H54 (cell line): ENCODE measurements around the gene WWOX.

Experiments
- DNase-seq: peaks from one replicate; pipeline ENCODE4 v3.0.0; 2011; ENCODE audit warnings: low spot score, mixed read lengths; ENCODE audit not compliant: insufficient read length
- FAIRE-seq: peaks from 3 replicates; lab custom pipeline; 2011; peaks lifted over from hg19 to GRCh38; lab: Jason Lieb, UNC
- POLR2A ChIP-seq: IDR thresholded peaks from 2 replicates; pipeline ENCODE4 v1.6.1; 2011; ENCODE audit warnings: low read depth, mild to moderate bottlenecking, low read length

WWOX gene

DNA sequence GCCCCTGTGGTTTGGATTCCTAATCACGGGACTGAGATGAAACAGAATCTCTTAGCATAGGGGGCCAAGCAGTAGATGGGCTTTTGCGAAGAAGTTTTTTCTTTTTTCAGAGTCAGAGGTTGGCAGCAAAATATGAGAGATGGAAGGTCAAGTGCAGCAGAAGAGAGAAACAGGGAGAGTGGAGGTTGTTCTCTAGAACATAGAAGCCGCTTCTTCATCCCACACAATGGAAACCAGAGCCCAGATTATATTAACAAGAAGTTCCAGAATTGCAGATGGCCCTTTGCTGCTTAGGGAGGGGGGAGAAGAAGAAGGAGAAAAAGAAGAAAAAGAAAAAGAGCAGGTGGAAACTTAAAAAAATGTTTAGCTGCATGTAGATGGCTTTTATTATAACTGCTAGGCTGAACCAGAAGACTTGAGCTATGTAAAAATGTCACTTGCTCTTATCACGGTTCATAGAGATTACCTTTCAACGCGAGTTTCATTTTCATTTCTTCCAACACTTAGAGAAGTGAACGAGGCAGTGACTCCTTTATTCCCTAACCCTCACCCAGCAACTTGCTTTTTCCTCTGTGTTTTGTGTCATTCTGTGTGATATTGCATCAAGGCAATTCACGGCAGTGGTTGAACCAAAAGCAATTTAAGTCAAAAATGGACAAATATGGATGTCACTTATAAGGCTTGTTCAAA, 737.5 kb downstream of the WWOX start:
- TF ChIP-seq POLR2A, result no peak
- DNase-seq (no peak), FAIRE-seq (no peak)

GRCh38 chr16:78837706-78838105, 738.3 kb downstream of the WWOX start:
- no peak for FAIRE-seq
- DNase-seq, result no peak

GRCh38 chr16:78838276-78838675, 738.8 kb downstream of the WWOX start:
- FAIRE-seq (no peak), DNase-seq (no peak)
- no peak for TF ChIP-seq POLR2A

More at GRCh38 chr16:78837706-78838105, 738.3 kb downstream of the WWOX start:
- no peak for TF ChIP-seq POLR2A

DNA sequence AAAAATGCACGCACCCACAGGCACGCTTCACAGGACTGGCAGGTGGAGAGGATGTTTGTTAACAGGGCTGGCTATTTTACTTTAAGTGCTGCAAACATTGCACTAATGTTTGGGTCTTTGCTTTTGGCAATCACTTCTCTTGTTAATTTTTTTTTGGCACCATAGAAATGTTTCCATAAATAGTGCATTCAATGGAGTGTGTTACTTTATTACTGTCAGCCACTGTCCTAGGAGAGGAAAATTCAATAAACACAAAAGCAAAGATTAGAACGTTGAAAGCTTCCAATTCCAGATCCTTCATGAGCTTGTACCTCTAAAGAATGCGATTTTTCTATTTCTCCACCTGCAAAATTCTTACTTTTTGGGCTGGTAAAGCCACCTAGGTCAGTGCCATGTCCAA, 743.5 kb downstream of the WWOX start:
- TF ChIP-seq POLR2A, result no peak
- no peak for FAIRE-seq
- no peak for DNase-seq

DNA sequence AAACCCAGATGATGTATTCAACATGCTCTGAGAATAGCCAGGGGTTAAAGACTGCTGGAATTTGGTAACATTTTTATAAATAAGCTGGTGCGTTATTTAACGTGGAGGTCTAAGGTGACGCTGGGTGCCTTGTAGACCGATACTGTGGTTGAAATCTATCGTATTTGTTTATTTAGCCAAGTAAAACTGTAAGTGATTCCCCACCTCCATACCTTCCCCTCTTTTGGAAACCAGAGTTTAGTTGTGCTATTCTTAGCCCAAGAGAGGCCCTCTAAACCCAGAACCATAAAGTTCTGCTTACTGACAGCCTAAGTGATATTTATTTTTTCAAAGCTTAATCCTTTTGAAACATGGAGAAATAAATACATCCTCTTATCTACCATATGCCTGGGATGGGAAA, 744.5 kb downstream of the WWOX start:
- FAIRE-seq (no peak), DNase-seq (no peak)
- TF ChIP-seq POLR2A, result no peak

DNA sequence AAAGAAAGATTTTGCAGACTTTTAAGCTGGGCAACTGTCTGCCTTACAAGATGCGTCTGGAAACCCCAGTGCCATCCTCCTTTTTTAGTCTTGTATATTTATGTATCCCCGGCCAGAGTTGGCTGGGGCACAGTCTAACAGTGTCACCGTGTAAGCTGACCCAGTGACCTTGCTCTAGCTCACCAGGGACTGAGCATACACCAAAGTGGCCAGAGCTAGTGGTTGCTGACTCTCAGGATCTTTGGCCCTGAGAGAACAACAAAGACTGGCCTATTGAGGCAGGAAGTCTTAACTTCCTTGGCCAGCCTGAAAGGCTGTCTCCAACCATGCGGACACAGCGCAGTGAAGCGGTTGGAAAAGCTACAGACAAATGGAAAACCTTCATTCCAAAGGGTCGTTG, 745.2 kb downstream of the WWOX start:
- no peak for DNase-seq
- TF ChIP-seq POLR2A, result no peak
- FAIRE-seq, result no peak

DNA sequence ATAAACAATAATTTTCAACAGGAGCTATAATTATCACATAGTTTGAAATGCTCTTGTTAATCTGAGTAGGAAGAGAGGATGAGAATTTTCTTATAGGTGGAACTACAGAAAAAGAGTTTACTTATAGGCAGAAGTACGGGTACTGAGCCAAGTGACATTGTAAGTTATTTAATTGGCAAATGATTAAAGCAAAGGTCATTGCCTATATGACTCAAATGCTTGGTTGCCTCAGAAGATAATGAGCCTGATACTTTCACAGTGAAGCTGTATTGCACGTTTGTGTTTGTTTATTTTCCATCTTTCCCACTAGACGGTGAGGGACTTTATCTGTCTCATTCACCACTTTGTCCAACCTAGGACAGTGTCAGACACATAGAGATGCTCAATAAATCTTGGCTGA, 751.8 kb downstream of the WWOX start:
- no peak for TF ChIP-seq POLR2A
- FAIRE-seq (no peak), DNase-seq (no peak)

DNA sequence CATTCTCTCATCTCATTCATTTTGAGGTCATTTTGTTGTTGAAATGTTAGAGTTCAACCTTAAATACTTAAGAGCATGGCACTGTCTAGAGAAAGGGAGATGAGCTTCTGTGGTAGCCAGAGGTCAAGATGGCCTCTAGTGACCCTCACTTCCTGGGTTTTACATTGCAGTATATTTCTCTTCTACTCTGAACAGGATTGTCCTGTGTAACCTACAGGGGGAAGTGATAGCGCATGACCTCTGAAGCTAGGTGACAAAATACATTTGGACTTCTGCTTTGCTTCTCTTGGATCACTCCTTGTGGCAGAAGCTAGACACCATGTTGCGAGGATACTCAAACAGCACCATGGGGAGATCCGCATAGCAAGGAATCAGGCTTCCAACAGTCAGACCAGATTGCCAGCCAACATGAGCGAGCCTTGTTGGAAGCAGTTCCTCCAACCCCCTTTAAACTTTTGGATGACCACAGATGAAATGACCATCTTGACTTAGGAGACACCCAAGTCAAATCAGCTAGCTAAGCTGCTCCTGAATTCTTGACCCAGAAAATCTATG, 752.7 kb downstream of the WWOX start:
- FAIRE-seq (no peak), DNase-seq (no peak)
- no peak for TF ChIP-seq POLR2A

GRCh38 chr16:78862022-78862421, 762.6 kb downstream of the WWOX start:
- FAIRE-seq (no peak), DNase-seq (no peak)
- no peak for TF ChIP-seq POLR2A

GRCh38 chr16:78866521-78866920, 767.1 kb downstream of the WWOX start:
- no peak for TF ChIP-seq POLR2A
- no peak for FAIRE-seq
- no peak for DNase-seq

DNA sequence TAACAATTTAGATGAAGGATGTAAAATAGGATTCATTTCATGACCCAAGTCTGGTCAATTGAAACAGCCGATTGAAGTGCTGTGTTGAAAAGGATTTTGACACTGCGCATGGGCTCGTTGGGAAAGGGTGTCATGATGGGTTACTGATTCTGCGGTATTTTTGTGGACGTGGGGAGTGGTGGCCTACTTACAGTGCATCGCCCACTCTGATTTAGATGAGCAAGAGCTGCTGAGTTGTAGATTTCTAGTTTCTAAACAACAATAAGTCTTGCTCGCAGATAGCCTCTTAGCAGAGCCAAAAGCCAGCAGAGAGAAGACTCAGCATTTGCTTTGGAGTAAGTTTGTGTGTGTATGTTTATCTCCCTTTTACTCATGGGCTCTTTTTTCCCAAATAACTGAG, 770.0 kb downstream of the WWOX start:
- no peak for TF ChIP-seq POLR2A
- DNase-seq, result no peak
- no peak for FAIRE-seq

- no peak for TF ChIP-seq POLR2A
- FAIRE-seq (no peak), DNase-seq (no peak)
Observed at GRCh38 chr16:78871241-78871640, 771.8 kb downstream of the WWOX start.

GRCh38 chr16:78876671-78877070, 777.2 kb downstream of the WWOX start:
- FAIRE-seq, result no peak
- no peak for DNase-seq
- TF ChIP-seq POLR2A, result no peak

- DNase-seq (no peak), FAIRE-seq (no peak)
- no peak for TF ChIP-seq POLR2A
Observed at GRCh38 chr16:78877114-78877655, 777.7 kb downstream of the WWOX start.

GRCh38 chr16:78878570-78878969, 779.1 kb downstream of the WWOX start:
- DNase-seq, result no peak
- no peak for FAIRE-seq
- TF ChIP-seq POLR2A, result no peak
